ENCODE data around the gene OARD1.
A peak's percentile ranks its signal among the peaks of the same experiment; 100 is the strongest.

OARD1 gene

DNA sequence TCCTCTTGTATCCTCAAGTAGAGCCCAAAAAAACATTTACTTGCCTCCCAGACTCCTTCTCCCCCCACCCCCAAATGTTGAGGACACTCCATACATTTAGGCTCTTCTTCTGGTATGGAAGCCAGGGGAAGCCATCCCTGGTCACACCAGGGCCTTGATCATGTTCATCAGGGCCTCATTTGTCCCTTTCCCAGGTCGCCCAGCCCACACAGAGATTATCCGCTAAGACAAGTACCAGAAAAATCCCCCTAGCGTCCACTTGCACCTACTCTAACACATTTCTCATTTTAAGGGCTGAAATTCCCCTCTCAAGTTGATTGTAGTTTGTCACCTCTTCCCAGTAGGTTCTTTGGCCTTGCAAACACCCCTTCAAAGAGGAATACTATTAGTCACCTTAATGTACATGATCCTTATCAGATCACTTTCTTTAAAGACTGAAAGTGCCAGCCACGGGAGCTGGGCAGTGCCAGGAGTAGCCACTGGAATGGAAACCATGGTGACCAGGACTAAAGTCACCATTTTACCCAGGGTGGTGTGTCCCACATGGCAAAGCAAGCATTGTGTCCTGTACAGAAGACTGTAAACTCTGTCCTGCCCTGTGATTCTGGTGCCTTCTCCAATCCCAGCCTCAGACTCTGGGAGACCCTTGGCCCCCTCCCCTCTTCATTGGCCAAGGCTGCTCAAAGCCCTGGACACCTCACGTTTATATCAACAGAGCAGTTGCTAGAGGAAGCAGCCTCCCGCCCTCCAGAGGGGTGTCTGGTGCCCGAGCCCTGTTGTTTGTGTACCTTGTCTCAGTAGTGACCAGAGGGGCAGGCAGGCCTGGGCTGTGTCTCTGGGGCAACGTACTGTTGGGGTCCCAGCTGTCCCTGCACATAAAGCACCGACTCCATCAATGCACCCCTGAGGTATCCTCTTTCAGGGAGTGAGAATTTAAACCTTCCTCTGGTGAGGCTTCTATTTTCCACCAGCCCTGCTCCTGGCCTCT is 24.1 kb downstream of the OARD1 start:
- DNase-seq = no peak

GRCh38 chr6:41047306-41047705 is 24.9 kb downstream of the OARD1 start:
- DNase-seq = no peak

- no peak for DNase-seq
Observed at GRCh38 chr6:41046084-41046483, 26.1 kb downstream of the OARD1 start.

GRCh38 chr6:41045664-41046063 is 26.5 kb downstream of the OARD1 start:
- DNase-seq = no peak

- DNase-seq = no peak
Observed at GRCh38 chr6:41043151-41043550, 29.0 kb downstream of the OARD1 start.

GRCh38 chr6:41042226-41043055 is 29.7 kb downstream of the OARD1 start, which contains the start of gene TSPO2:
TSPO2 (plus strand) TSS chr6:41042467; CDS start chr6:41042986, 519 bp downstream.
- DNase-seq = no peak

DNA sequence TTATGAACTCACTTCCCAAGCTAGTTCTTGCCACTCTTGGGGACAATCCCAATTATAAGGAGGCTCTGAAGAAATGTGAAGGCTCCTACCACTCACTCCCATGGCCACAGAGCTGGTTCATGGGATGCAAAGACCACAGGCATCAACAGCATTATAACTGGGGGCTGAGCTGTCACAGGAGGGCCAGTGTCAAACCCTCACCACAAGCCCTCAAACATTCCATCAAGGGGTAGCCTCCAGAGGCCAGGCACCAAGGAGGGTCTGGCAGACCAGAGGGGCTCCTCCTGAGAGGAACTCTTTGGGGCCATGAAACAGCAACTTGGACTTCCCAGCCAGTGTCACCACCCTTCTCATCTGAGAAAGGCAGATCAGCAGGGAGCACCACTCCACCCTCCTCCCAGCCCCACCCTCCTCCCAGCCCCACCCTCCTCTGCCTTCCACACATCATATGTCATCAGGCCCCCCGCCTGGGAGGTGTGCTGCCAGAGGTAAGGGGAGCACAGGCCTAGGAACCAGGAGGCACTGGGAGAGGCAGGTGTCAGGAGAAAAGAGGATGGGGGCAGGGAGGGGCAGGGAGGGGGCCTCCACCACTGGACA is 31.1 kb downstream of the OARD1 start:
- no peak for DNase-seq

- DNase-seq = no peak
Observed at GRCh38 chr6:41040101-41040939, 31.8 kb downstream of the OARD1 start.

DNA sequence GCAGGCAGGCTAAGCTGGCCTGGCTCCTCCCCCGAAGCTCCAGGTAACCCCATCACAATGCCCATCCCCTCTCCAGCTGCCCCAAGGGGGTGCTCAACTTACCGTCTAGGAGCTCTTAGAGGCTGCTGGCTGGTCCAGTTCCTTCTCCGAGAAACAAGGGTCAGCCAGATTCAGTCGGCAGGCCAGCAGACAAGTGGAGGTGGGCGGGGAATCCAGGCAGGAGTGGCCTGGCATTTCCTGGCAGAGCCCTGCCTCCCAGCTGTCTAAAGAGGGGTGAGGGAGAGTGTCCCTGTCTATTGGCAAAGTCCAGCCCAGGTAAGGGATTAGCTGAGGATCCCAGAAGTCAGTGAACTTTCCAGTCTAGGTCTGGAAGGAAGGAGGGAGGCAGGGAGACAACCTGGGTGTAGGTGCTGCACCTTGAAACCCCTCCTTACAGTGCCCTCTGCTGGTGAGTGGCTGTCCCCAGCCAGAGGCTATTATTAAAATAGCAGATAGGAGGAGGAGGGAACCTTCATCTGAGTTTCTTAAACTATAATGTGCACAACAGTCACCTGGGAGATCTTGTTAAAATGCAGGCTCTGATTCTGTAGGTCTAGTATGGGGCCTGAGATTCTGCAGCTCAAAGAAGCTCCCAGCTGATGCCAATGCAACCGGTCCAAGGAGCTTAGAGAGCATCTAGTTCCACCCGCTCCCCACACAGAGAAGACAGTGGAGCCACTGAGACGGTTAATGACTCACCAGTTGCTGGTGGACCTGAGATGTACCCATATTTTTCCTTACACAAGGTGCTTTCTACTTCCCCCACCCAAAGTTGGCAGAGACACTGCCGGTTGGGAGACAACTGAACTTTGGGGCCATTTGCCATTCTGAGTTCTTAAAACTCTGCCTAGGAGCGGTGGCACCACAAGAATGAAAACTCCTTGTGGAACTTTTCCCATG is 32.8 kb downstream of the OARD1 start, which contains the start of gene UNC5CL:
Gene UNC5CL, minus strand, starts transcription at position 162 of the 939 bp plus-strand sequence. CDS start 4,147 bp downstream, outside the sequence.
- DNase-seq = no peak

DNA sequence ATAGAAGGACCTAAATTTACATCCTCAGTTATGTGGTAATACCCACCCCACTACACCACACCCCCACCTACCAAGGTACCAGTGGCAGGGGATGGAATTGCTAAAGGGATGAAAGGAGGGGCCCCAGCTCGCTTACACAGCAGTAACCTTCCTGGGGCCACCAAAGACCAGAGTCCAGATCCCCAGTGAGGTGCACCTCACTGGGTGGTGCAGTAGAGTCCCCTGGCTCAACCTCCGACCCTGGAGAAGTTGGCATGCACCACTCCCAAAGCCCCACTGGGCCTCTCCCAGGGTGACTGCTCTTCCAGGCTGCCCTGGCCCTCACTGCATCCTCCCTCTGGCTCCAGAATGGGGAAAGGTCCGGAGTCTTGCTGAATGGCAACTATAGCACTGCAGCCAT is 34.0 kb downstream of the OARD1 start:
- no peak for DNase-seq

DNA sequence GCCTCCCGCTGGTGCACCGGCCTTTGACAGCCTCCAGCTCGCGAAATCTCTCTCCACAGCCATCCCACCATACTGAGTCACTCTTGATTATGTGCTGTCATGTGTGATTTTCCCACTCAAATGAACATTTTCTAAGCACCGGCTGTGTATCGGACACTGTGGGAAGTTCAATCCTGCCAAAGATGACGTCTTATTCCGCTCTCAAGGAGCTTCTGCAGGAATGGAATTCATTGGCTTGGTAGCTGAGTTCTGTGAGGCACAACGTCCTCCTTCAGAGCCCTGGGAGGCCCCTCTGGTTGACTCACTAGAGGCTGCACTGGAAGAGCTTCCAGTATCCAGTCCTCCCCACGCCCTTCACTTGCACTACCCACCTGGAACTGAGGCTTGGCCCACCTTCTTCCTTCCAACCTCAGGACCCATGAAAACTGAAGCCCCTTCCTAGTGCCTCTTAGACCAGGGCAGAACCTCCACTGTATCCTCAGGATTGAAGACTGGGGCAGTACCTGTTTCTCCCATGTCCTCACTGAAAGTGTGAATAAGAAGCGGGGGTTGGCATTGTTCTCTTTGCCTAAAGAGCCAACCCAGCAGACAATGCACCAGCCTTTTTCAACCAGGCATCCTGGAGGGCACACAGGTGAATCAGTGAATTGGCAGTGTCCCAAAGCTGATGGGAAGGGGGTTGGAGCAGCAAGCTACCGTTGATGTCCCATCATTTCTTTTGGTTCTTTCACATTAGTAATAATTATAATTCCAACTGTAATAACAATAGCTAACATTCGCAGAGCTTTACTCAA is 34.9 kb downstream of the OARD1 start:
- DNase-seq = no peak

DNA sequence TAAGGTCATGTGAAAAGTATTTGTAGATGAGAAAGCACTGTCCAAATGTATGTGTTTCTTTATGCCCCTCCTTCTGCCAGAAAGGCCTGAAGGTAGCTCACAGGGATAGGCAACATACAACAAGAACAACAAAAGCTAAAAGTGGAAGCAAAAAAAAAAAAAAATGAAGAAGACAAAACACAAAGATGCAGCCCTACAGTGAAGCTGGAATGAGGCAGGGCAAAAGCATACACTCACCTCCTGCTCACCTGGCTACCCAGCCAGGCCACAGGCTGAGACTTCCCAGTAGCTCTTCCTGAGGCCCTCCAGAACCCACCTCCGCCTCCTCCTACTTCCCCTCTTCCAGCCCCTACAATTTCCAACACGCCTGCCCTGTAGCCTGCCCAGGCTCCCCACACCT is 35.6 kb downstream of the OARD1 start:
- DNase-seq = no peak

DNA sequence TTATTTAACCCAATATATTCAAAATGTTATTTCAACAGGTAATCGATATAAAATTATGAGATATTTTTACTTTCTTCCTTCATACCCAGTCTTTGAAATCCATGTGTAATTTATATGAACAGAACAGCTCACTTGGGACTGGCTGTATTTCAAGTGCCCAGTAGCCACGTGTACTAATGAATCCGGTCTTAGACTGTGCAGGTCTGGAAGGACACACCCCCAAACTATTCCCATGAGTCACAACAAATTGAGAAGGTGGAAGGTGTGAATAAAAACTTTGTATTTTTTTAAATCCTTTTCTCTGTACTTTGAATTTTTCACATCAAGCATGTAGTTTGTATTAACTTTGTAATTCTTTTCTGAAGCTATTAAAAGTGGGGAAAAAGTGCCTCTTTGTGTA is 36.0 kb downstream of the OARD1 start:
- DNase-seq = no peak

DNA sequence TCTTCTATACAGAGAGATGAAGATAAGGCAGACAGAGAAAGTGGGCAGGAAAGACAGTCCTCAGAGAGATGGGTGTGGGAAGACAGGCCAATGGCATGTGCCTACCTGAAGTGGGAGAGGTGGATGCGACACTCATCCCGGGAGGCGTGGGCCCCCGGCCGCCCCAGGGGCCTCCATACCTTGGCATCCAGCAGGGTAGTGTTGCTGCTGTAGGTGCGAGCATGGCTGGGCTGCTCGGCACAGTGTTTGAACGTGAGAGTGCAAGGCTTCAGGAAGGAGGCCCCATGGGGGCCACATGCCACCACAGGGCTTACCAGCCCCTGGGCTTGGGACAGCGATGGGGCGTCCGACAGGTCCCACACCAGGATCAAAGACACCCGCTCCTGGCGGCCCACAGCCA is 38.4 kb downstream of the OARD1 start:
- no peak for DNase-seq

DNA sequence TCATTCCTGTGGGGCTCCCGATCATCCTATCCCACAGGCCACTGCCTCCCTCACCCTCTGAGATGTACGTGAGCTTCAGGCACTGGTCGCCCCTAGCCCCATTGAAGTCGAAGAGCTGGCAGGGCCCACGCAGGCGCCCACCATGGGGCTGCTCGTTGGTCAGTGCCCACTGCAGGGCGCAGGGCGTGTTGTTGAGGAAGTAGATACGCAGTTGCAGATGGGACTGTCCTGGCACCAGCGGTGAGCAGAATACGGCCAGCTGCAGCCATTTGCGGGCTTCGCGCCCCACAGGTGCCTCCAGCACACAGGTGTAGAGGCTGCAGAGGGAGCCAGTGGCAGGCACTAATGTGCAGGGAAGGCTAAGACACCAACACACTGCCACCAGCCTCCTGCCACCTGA is 39.3 kb downstream of the OARD1 start:
- DNase-seq = no peak

DNA sequence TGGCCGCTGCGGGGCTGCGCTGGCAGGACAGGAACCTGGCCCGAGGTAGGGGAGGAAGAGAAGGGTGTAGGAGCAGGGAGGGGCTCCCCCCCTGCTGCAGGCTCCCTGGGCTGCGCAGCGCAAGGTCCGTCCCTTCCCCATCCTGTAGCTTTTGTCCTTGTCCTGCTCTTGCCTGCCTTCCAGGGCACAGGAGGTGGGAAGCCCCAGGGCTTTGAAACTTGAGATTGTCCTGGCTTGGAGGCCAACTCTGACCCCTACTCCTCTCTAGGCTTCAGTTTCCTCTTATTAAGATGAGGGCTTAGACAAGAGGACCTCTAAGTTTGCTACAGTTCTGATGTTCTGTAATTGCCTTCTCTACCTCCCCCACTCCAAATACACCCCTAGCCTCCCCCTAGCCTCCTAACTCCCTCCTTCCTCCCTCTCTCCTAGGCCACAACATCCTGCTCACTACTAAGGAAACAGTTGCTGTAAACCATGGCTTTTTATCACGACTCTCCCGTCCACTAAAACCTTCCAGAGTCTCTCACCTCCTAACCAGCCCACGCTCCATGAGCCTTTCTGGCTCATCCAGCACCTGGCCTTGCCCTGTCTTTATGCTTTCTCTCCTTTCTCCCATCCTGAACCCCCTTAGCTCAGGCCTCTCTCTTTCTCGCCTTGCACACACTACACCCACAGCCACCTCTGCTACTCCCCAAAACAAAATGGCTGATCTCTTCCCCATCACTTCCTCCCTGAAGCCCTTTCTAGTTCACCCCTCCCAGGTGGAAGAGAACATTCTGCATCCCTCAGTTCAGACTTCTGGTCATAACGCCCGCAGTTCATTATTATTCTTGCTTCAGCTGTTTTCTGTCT is 43.4 kb downstream of the OARD1 start:
- no peak for DNase-seq

GRCh38 chr6:41027799-41028560 is 44.2 kb downstream of the OARD1 start:
- DNase-seq = peak; percentile 18

GRCh38 chr6:41027241-41027640 is 44.9 kb downstream of the OARD1 start:
- no peak for DNase-seq

Data from NCI-H1092 (cell line).